Measurements from ENCODE around the gene DOC2A.
A peak's percentile ranks its signal among the peaks of the same experiment; 100 is the strongest.
"Not testable (repeated sequence)": the region's sequence is repeated elsewhere in the genome, so short reads cannot be mapped to it uniquely, and the experiment has no call there.

The DOC2A gene

GRCh38 chr16:29963021-29963743 lies 47.6 kb downstream of the DOC2A start:
- no peak for DNase-seq

- peak; percentile 22 for DNase-seq
These were observed 48.4 kb downstream of the DOC2A start for GRCh38 chr16:29962344-29962994.

DNA sequence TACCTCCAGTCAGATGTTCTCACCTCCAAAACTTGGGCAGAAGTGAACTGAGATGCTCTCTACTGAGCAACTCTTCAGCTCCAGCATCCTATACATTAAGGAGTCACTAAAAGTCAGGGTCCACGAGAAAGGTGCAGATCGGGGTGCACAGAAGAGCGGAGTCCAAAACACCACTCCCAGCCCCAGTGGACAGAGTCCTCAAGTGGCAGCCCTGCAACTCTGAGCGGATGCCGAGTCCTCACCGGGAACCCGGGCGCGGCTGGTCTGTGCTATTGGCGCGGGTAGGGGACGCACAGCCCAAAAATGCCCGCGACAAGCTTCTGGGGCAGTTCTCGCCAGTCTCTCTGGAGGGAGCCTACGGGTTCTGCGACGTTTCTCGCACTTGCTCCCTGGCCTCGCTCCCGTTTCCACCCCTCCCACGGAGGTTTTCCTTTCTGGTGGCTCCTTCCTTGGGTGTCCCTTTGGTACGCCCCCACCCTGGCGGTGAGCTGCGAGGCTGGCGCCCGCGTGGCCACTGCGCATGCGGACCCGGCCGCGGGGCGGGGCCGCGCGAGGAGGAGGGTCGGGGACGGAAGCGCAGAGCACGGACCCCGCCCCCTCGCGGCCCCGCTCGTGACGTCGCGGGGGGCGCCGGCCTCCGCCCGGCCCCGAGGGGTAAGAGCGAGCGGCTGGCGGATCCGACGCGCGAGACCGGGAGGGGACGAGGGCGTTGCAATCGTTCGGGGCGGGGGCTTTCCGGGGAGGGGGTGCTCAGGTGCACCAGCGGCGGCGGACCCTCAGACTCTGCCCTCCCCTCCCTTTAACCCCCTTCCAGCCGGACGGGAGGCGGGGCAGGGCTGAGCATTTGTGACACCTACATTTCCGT lies 49.1 kb downstream of the DOC2A start, which contains the start of gene TMEM219:
Gene TMEM219, plus strand, starts transcription at position 601 of the 865 bp plus-strand sequence. CDS start 1,065 bp downstream, outside the sequence.
- DNase-seq: peak; percentile 96

DNA sequence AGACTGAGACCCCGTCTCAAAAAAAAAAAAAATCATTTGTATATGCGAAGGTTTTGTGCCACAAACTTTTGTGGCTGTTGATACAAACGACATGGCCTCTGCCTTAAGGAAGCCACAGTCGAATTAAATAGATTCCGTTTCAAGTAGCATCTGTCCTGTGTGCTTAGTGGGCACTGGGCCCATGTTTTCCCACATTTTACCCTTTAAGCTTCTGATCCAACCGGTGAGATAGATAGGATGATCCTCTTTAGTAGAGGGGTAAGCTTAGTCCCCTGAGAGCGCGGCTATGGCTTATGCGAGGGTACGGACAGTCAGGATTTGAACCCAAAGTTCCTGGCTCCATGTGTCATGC lies 49.7 kb downstream of the DOC2A start:
- DNase-seq: no peak

- not testable (repeated sequence) for DNase-seq
These were observed 51.0 kb downstream of the DOC2A start for GRCh38 chr16:29959821-29960220.

- no peak for DNase-seq
These were observed 51.5 kb downstream of the DOC2A start for GRCh38 chr16:29959293-29959692.

GRCh38 chr16:29958756-29959155 lies 52.1 kb downstream of the DOC2A start:
- DNase-seq: no peak

All from NCI-H69 (cell line).